Mammary epithelial cell (primary cell): ENCODE measurements around the gene PTPN13.

ENCODE experiments used
- CTCF ChIP-seq, 2 donors: IDR thresholded peaks in 1 of 2; conservative IDR thresholded peaks in 1 of 2; 2 replicates each; pipeline ENCODE4 v1.5.1; 2011 to 2012; ENCODE audit warnings: inconsistent platforms in 2 of 2, low read length in 2 of 2, mild to moderate bottlenecking in 2 of 2, control low read depth in 1 of 2, low read depth in 1 of 2; ENCODE audit not compliant: insufficient read depth in 1 of 2; ENCODE audit errors: extremely low read depth in 1 of 2
- EZH2 ChIP-seq: IDR thresholded peaks from 2 replicates; pipeline ENCODE4 v1.6.1; 2012; ENCODE audit warnings: low read length, inconsistent platforms, borderline replicate concordance

DNA sequence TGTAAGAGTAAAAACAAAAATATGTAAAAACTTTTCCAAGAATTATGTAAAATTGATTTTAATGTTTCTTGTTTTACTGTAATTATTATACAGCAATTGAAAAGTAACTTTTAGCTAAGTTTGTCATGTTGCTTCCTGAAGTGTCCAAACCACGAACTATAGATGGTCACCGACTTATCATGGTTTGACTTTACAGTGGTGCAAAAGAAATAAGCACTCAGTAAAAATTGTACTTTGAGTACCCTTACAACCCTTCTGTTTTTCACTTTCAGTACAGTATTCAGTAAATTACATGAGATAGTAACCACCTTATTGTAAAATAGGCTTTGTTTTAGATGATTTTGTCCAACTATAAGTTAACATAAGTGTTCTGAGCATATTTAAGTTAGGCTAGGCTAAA is 161.3 kb downstream of the PTPN13 start:
- no peak for TF ChIP-seq EZH2
- TF ChIP-seq CTCF (conservative IDR thresholded peaks at IDR 0.05 in 1 of 2, IDR thresholded peaks at IDR 0.05 in 1 of 2; ENCODE audit: extremely low read depth in 1 of 2, insufficient read depth in 1 of 2, low read depth in 1 of 2, low read length in 2 of 2), result no peak
